Measurements from ENCODE around the gene SRPX.

Gene SRPX, protein sequence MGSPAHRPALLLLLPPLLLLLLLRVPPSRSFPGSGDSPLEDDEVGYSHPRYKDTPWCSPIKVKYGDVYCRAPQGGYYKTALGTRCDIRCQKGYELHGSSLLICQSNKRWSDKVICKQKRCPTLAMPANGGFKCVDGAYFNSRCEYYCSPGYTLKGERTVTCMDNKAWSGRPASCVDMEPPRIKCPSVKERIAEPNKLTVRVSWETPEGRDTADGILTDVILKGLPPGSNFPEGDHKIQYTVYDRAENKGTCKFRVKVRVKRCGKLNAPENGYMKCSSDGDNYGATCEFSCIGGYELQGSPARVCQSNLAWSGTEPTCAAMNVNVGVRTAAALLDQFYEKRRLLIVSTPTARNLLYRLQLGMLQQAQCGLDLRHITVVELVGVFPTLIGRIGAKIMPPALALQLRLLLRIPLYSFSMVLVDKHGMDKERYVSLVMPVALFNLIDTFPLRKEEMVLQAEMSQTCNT

GRCh38 chrX:38220415-38221390, at the start of gene SRPX:
SRPX (minus strand) TSS chrX:38220871; CDS start chrX:38220792, 79 bp downstream.
- H3K9me3 ChIP-seq: no peaks in the 10 kb centered on the region
- TF ChIP-seq CTCF (IDR thresholded peaks at IDR 0.05): no peak
- H3K27me3 ChIP-seq: peaks cover 67% of the 10 kb centered on the region
- H3K4me3 ChIP-seq (ENCODE audit: low read depth in 1 of 2, low read length in 1 of 2): no peak within 1 kb of the TSS
- no peaks in the 10 kb centered on the region for H3K36me3 ChIP-seq
- H3K27ac ChIP-seq: no peak within 1 kb of the TSS
- H3K4me1 ChIP-seq (ENCODE audit: control insufficient read depth in 1 of 2, insufficient read depth in 1 of 2, low read depth in 1 of 2, low read length in 1 of 2): peaks cover 0 to 5% of the 10 kb centered on the region in 2 experiments

GRCh38 chrX:38268011-38268410, 47.3 kb upstream of the SRPX start:
- no peak for TF ChIP-seq CTCF (IDR thresholded peaks at IDR 0.05)
- H3K4me3 ChIP-seq (ENCODE audit: low read depth in 1 of 2, low read length in 1 of 2): no peak overlapping the region
- no peaks in the 10 kb centered on the region for H3K27me3 ChIP-seq
- no peaks in the 10 kb centered on the region for H3K36me3 ChIP-seq
- no peaks in the 10 kb centered on the region for H3K4me1 ChIP-seq (ENCODE audit: control insufficient read depth in 1 of 2, insufficient read depth in 1 of 2, low read depth in 1 of 2, low read length in 1 of 2)
- no peaks in the 10 kb centered on the region for H3K9me3 ChIP-seq
- peak overlapping the region; percentile 13 for H3K27ac ChIP-seq

GRCh38 chrX:38262715-38263620, 42.3 kb upstream of the SRPX start:
- no peak for TF ChIP-seq CTCF (IDR thresholded peaks at IDR 0.05)
- H3K27me3 ChIP-seq: no peaks in the 10 kb centered on the region
- H3K27ac ChIP-seq: no peak overlapping the region
- H3K36me3 ChIP-seq: no peaks in the 10 kb centered on the region
- H3K4me1 ChIP-seq (ENCODE audit: control insufficient read depth in 1 of 2, insufficient read depth in 1 of 2, low read depth in 1 of 2, low read length in 1 of 2): no peaks in the 10 kb centered on the region
- no peaks in the 10 kb centered on the region for H3K9me3 ChIP-seq
- H3K4me3 ChIP-seq (ENCODE audit: low read depth in 1 of 2, low read length in 1 of 2): no peak overlapping the region

DNA sequence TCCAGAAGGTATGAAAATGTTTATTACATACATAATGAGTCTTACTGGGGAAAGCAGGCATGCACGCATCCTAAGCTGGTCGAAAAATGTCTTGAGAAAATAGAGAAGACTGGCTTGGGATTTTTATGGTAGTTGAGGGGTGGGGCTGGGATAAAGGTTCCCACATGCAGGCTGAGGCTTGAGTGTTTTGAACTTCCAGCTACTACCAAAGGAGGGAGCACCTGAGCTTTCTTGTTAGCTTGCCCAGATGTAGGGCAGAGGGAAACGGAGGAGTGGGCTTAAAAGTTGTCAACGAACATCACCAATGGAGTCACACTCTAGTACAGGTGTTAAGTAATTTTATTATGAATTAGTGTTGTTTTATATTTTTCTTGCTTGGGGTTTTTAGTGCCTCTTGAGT, 39.6 kb upstream of the SRPX start:
- H3K9me3 ChIP-seq: no peaks in the 10 kb centered on the region
- no peak for TF ChIP-seq CTCF (IDR thresholded peaks at IDR 0.05)
- no peak overlapping the region for H3K27ac ChIP-seq
- no peaks in the 10 kb centered on the region for H3K27me3 ChIP-seq
- no peak overlapping the region for H3K4me3 ChIP-seq (ENCODE audit: low read depth in 1 of 2, low read length in 1 of 2)
- no peaks in the 10 kb centered on the region for H3K36me3 ChIP-seq
- H3K4me1 ChIP-seq (ENCODE audit: control insufficient read depth in 1 of 2, insufficient read depth in 1 of 2, low read depth in 1 of 2, low read length in 1 of 2): no peaks in the 10 kb centered on the region

DNA sequence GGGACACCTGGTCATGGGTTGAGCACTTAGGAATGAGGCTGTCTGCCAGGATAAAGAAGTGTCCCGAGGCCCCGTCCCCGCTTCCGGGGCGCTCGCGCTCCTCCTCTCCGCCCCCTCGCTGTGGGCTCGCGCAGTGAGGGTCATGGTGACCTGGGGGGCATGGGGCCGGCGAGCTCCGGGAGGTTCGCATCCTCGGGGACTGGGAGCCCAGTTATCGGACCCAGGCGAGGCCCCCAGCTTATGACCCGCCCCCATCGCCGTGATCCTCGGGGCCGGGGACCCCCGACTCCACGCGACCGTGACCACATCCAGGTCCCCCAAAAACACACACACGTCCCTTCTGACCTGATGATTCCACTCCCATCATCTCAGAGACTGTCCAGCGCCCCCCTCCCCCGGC, 35.3 kb upstream of the SRPX start:
- Histone ChIP-seq H3K9me3 (no peaks in the 10 kb centered on the region), H3K27me3 (no peaks in the 10 kb centered on the region), H3K36me3 (no peaks in the 10 kb centered on the region), H3K4me1 (ENCODE audit: control insufficient read depth in 1 of 2, insufficient read depth in 1 of 2, low read depth in 1 of 2, low read length in 1 of 2) (no peaks in the 10 kb centered on the region), H3K27ac (no peak overlapping the region), H3K4me3 (ENCODE audit: low read depth in 1 of 2, low read length in 1 of 2) (no peak overlapping the region)
- TF ChIP-seq CTCF (IDR thresholded peaks at IDR 0.05): no peak
